Activated CD4-positive, alpha-beta T cell treated with anti-CD3 and anti-CD28 coated beads, Interleukin-10, Interleukin-2, amounts not matched to agents 100 ng/mL and 50 ng/mL, durations not matched to agents 16 hours and 8 hours (primary cell): ENCODE data around the gene PTRH1.
"Not testable (repeated sequence)": the region's sequence is repeated elsewhere in the genome, so short reads cannot be mapped to it uniquely, and the experiment has no call there.

Experiments used
- DNase-seq: peaks from one replicate; pipeline ENCODE4 v3.0.0-alpha.2; 2020

PTRH1 gene

GRCh38 chr9:127715470-127716337 lies at the start of gene PTRH1, which contains the start of gene TTC16:
TSS of gene PTRH1 (minus strand) at chr9:127715663. CDS start at chr9:127715639, 24 bp downstream.
TSS of gene TTC16 (plus strand) at chr9:127716079. CDS start at chr9:127716146, 67 bp downstream.
- DNase-seq: peak; percentile 97

- no peak for DNase-seq
These were observed 48.5 kb upstream of the PTRH1 start for GRCh38 chr9:127763918-127764384.

GRCh38 chr9:127762111-127762676 lies 46.7 kb upstream of the PTRH1 start:
- DNase-seq: no peak

- no peak for DNase-seq
These were observed 46.1 kb upstream of the PTRH1 start for GRCh38 chr9:127761491-127761956.

- no peak for DNase-seq
These were observed 45.6 kb upstream of the PTRH1 start for GRCh38 chr9:127761061-127761460.

- DNase-seq: no peak
These were observed 43.4 kb upstream of the PTRH1 start for GRCh38 chr9:127758843-127759242.

GRCh38 chr9:127756776-127757175 lies 41.3 kb upstream of the PTRH1 start:
- not testable (repeated sequence) for DNase-seq

- DNase-seq: no peak
These were observed 40.8 kb upstream of the PTRH1 start for GRCh38 chr9:127756233-127756632.

GRCh38 chr9:127755061-127756060 lies 39.9 kb upstream of the PTRH1 start:
- no peak for DNase-seq

GRCh38 chr9:127754099-127755060 lies 38.9 kb upstream of the PTRH1 start:
- DNase-seq: no peak

GRCh38 chr9:127753622-127754021 lies 38.2 kb upstream of the PTRH1 start:
- DNase-seq: no peak

GRCh38 chr9:127753148-127753547 lies 37.7 kb upstream of the PTRH1 start:
- no peak for DNase-seq

GRCh38 chr9:127751269-127752054 lies 36.0 kb upstream of the PTRH1 start:
- DNase-seq: no peak

- DNase-seq: no peak
These were observed 33.8 kb upstream of the PTRH1 start for GRCh38 chr9:127749090-127749787.

- DNase-seq: no peak
These were observed 31.6 kb upstream of the PTRH1 start for GRCh38 chr9:127746959-127747569.

- no peak for DNase-seq
These were observed 29.1 kb upstream of the PTRH1 start for GRCh38 chr9:127744398-127745110.

GRCh38 chr9:127742435-127743088 lies 27.1 kb upstream of the PTRH1 start:
- DNase-seq: no peak

- no peak for DNase-seq
These were observed 26.5 kb upstream of the PTRH1 start for GRCh38 chr9:127741831-127742434.
